Measurements from ENCODE around the gene TAF10. TPM values are rescaled to one million over a fixed set of nuclear protein-coding genes. Genes with fewer than 3 reads are reported as not detected.

TAF10 gene
- total RNA-seq, 1 experiment from 2014 or later = 142 TPM

GRCh38 chr11:6614446-6614845 is 2.4 kb upstream of the TAF10 start:
- no peak overlapping the region for H3K4me3 Mint-ChIP-seq (ENCODE audit: unreplicated experiment)
- H3K4me1 Mint-ChIP-seq (ENCODE audit: low read depth, unreplicated experiment) = no peaks in the 10 kb centered on the region
- DNase-seq = no peak
- H3K27me3 Mint-ChIP-seq (ENCODE audit: insufficient read depth, unreplicated experiment) = no peaks in the 10 kb centered on the region
- BruUV-seq (replicated peaks) = no TSS peak
- Histone ChIP-seq H3K36me3 (ENCODE audit: control insufficient read depth, insufficient read depth, low read length) (0 out of 2 replicates have a peak, but pooled peaks cover 3% of the 10 kb centered on the region), H3K9me3 (no peaks in the 10 kb centered on the region), H3K27me3 (replicated peaks; ENCODE audit: control insufficient read depth, insufficient read depth, low read length) (no peaks in the 10 kb centered on the region), H3K4me3 (ENCODE audit: low read depth, low read length) (no peak overlapping the region), H3K4me1 (peaks cover 14% of the 10 kb centered on the region)
- H3K27ac Mint-ChIP-seq (ENCODE audit: unreplicated experiment) = no peak overlapping the region
- no peaks in the 10 kb centered on the region for H3K9me3 Mint-ChIP-seq (ENCODE audit: unreplicated experiment)
- ChIA-PET POLR2A (no interaction called here), CTCF (no interaction called here)
- H3K36me3 Mint-ChIP-seq (ENCODE audit: insufficient read depth, unreplicated experiment) = no peaks in the 10 kb centered on the region
- intact Hi-C loops (cut with micrococcal nuclease; ENCODE audit: unreplicated experiment) = loop anchor here (10.0 kb wide), 2 partner anchors 220 to 380 kb away; partner anchors contain the start of genes CNGA4, FHIP1B and SMPD1
- TF ChIP-seq, protein P1, sequence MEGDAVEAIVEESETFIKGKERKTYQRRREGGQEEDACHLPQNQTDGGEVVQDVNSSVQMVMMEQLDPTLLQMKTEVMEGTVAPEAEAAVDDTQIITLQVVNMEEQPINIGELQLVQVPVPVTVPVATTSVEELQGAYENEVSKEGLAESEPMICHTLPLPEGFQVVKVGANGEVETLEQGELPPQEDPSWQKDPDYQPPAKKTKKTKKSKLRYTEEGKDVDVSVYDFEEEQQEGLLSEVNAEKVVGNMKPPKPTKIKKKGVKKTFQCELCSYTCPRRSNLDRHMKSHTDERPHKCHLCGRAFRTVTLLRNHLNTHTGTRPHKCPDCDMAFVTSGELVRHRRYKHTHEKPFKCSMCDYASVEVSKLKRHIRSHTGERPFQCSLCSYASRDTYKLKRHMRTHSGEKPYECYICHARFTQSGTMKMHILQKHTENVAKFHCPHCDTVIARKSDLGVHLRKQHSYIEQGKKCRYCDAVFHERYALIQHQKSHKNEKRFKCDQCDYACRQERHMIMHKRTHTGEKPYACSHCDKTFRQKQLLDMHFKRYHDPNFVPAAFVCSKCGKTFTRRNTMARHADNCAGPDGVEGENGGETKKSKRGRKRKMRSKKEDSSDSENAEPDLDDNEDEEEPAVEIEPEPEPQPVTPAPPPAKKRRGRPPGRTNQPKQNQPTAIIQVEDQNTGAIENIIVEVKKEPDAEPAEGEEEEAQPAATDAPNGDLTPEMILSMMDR (IDR thresholded peaks at IDR 0.05; ENCODE audit: insufficient read depth in 1 of 2, low read depth in 1 of 2, low read length in 1 of 2, severe bottlenecking in 1 of 2, unreplicated experiment in 1 of 2) = no peak

- H3K4me1 ChIP-seq = peaks cover 14% of the 10 kb centered on the region
- no peaks in the 10 kb centered on the region for H3K36me3 Mint-ChIP-seq (ENCODE audit: insufficient read depth, unreplicated experiment)
- no peak for DNase-seq
- intact Hi-C loops (cut with micrococcal nuclease; ENCODE audit: unreplicated experiment) = loop anchor here (2.0 to 10.0 kb wide), 3 partner anchors 17 to 379 kb away; partner anchors contain the start of genes CNGA4, FHIP1B and SMPD1
- H3K4me1 Mint-ChIP-seq (ENCODE audit: low read depth, unreplicated experiment) = no peaks in the 10 kb centered on the region
- H3K4me3 ChIP-seq (ENCODE audit: low read depth, low read length) = peak overlapping the region; percentile 78; the same call in 1 of the 2 replicates
- CTCF ChIA-PET = interaction anchor here (2.1 kb wide), 1 partner anchor 82 kb away, joined by 6 read pairs; no protein-coding TSS in a partner anchor
- H3K9me3 Mint-ChIP-seq (ENCODE audit: unreplicated experiment) = no peaks in the 10 kb centered on the region
- no peaks in the 10 kb centered on the region for H3K27me3 Mint-ChIP-seq (ENCODE audit: insufficient read depth, unreplicated experiment)
- POLR2A ChIA-PET = interaction anchor here (0.8 kb wide), 1 partner anchor 70 kb away, joined by 3 read pairs; the partner anchor contains the start of gene MRPL17
- H3K27me3 ChIP-seq (replicated peaks; ENCODE audit: control insufficient read depth, insufficient read depth, low read length) = no peaks in the 10 kb centered on the region
- H3K9me3 ChIP-seq = no peaks in the 10 kb centered on the region
- TF ChIP-seq, protein P1 (IDR thresholded peaks at IDR 0.05; ENCODE audit: insufficient read depth in 1 of 2, low read depth in 1 of 2, low read length in 1 of 2, severe bottlenecking in 1 of 2, unreplicated experiment in 1 of 2) = no peak
- BruUV-seq (replicated peaks) = no TSS peak
- H3K36me3 ChIP-seq (ENCODE audit: control insufficient read depth, insufficient read depth, low read length) = peaks cover 5% of the 10 kb centered on the region; the same call in 1 of the 2 replicates
- H3K4me3 Mint-ChIP-seq (ENCODE audit: unreplicated experiment) = no peak overlapping the region
- H3K27ac Mint-ChIP-seq (ENCODE audit: unreplicated experiment) = no peak overlapping the region
Observed at GRCh38 chr11:6613496-6613895, 1.5 kb upstream of the TAF10 start.

- H3K36me3 ChIP-seq (ENCODE audit: control insufficient read depth, insufficient read depth, low read length) = peaks cover 5% of the 10 kb centered on the region; the same call in 1 of the 2 replicates
- H3K4me1 ChIP-seq = peaks cover 22% of the 10 kb centered on the region
- POLR2A ChIA-PET = interaction anchor here (0.6 to 1.0 kb wide), 8 partner anchors 15 to 193 kb away, joined by 3 to 9 read pairs (median 4); partner anchors contain the start of genes APBB1, ARFIP2, MRPL17 and TIMM10B
- no peaks in the 10 kb centered on the region for H3K36me3 Mint-ChIP-seq (ENCODE audit: insufficient read depth, unreplicated experiment)
- H3K27me3 Mint-ChIP-seq (ENCODE audit: insufficient read depth, unreplicated experiment) = no peaks in the 10 kb centered on the region
- DNase-seq = no peak
- H3K4me3 ChIP-seq (ENCODE audit: low read depth, low read length) = peak overlapping the region; percentile 78
- peaks cover 7% of the 10 kb centered on the region for H3K4me1 Mint-ChIP-seq (ENCODE audit: low read depth, unreplicated experiment)
- BruUV-seq (replicated peaks) = no TSS peak
- H3K9me3 ChIP-seq = no peaks in the 10 kb centered on the region
- TF ChIP-seq, protein P1 (IDR thresholded peaks at IDR 0.05; ENCODE audit: insufficient read depth in 1 of 2, low read depth in 1 of 2, low read length in 1 of 2, severe bottlenecking in 1 of 2, unreplicated experiment in 1 of 2) = no peak
- no peak overlapping the region for H3K4me3 Mint-ChIP-seq (ENCODE audit: unreplicated experiment)
- H3K27me3 ChIP-seq (replicated peaks; ENCODE audit: control insufficient read depth, insufficient read depth, low read length) = no peaks in the 10 kb centered on the region
- H3K9me3 Mint-ChIP-seq (ENCODE audit: unreplicated experiment) = no peaks in the 10 kb centered on the region
- CTCF ChIA-PET = interaction anchor here (0.6 to 2.1 kb wide), 4 partner anchors 51 to 233 kb away, joined by 3 to 12 read pairs (median 5); partner anchors contain the start of gene MRPL17
- no peak overlapping the region for H3K27ac Mint-ChIP-seq (ENCODE audit: unreplicated experiment)
- intact Hi-C loops (cut with micrococcal nuclease; ENCODE audit: unreplicated experiment) = loop anchor here (1.0 to 10.0 kb wide), 6 partner anchors 19 to 377 kb away; partner anchors contain the start of genes CNGA4, FHIP1B, MRPL17 and SMPD1
Observed at GRCh38 chr11:6611963-6612212, 128 bp downstream of the TAF10 start.

Measured in Caco-2 (cell line).